Measurements from ENCODE around the gene HOXB13. TPM values are rescaled to one million over a fixed set of nuclear protein-coding genes. Genes with fewer than 3 reads are reported as not detected.
A peak's percentile ranks its signal among the peaks of the same experiment; 100 is the strongest.
"Not testable (repeated sequence)": the region's sequence is repeated elsewhere in the genome, so short reads cannot be mapped to it uniquely, and the experiment has no call there.

The HOXB13 gene
- polyA plus RNA-seq, 2 of the 4 experiments (the other 2 are of a cell fraction) = 3.2 to 3.5 TPM

DNA sequence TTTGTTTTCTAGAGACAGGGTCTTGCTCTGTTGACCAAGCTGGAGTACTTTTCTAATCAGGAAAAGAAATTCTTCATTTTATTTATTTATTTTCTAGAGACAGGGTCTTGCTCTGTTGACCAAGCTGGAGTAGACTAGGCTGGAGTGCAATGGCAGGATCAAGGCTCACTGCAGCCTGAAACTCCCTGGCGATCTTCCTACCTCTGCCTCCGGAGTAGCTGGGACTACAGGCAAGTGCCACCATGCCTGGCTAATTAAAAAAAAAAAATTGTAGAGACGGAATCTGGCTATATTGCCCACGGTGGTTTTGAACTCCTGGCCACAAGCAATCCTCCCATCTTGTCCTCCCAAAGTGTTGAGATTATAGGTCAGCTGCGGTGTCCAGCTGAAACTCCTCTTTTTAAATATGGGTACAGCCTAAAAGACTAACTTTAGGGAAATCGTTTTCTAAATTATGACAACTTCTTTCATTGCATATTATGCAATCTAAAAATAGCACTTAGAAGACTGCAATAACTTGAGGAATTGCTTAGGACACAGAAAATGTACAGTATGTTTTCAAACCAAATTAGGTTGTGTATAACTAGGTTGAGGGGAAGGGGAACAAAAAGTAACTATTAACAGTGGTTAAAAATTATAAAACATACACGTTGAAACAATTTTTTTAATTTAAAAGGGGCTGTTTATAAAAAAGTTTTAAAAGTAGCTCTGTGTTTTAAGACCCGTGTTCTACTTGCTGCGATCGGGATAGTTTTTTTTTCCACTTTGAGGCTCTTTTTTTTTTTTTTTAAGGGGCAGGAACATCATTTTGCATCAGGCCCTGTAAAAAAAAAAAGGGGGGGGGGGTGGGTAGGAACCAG lies 11.0 kb downstream of the HOXB13 start:
- peak; percentile 32 for FAIRE-seq
- 76% methylated on average over 10 of the region's 10 CpGs for WGBS (ENCODE audit: missing lambda C conversion rate)
- H3K27ac ChIP-seq = no peak overlapping the region

GRCh38 chr17:48716549-48716948 lies 12.0 kb downstream of the HOXB13 start:
- WGBS (ENCODE audit: missing lambda C conversion rate) = 81% methylated on average over 3 of the region's 3 CpGs
- not testable (repeated sequence) for H3K27ac ChIP-seq; DNase-seq (ENCODE audit: low read depth in 1 of 2, low spot score in 1 of 2); ATAC-seq; H3K4me2 ChIP-seq; H3K4me1 ChIP-seq; H3K4me3 ChIP-seq; H3K9me3 ChIP-seq; FAIRE-seq
- ChIA-PET CTCF (interaction anchor here (0.6 to 33.0 kb wide), 11 partner anchors 8 to 562 kb away, joined by 3 to 852 read pairs (median 164); partner anchors contain the start of gene TTLL6), POLR2A (interaction anchor here (0.6 to 0.7 kb wide), 2 partner anchors 38 to 173 kb away, joined by 3 read pairs; no protein-coding TSS in a partner anchor)

More for the DNA sequence above, 11.0 kb downstream of the HOXB13 start:
- no peak for TF ChIP-seq EP300 (IDR thresholded peaks at IDR 0.05)
- TF ChIP-seq CEBPB (IDR thresholded peaks at IDR 0.05) = no peak
- TF ChIP-seq RFX5 (IDR thresholded peaks at IDR 0.05) = no peak
- TF ChIP-seq POLR2AphosphoS2 (conservative IDR thresholded peaks at IDR 0.05; ENCODE audit: low read length) = no peak
- no peak for TF ChIP-seq TP53 (CRISPR knock-in tag; IDR thresholded peaks at IDR 0.05)
- TF ChIP-seq PHF8 (IDR thresholded peaks at IDR 0.05; ENCODE audit: borderline replicate concordance, low read depth) = no peak
- CTCF ChIA-PET = interaction anchor here (0.6 to 33.0 kb wide), 14 partner anchors 7 to 563 kb away, joined by 3 to 852 read pairs (median 18); partner anchors contain the start of gene TTLL6
- POLR2A ChIA-PET = interaction anchor here (0.6 kb wide), 1 partner anchor 78 kb away, joined by 4 read pairs; no protein-coding TSS in a partner anchor
- Histone ChIP-seq H3K9me3 (no peaks in the 10 kb centered on the region), H3K4me2 (no peak overlapping the region), H3K4me3 (no peak overlapping the region), H3K4me1 (peaks cover 10% of the 10 kb centered on the region; the same call in 2 of the 3 replicates)
- no peak for DNase-seq (ENCODE audit: low read depth in 1 of 2, low spot score in 1 of 2)
- no peak for ATAC-seq

DNA sequence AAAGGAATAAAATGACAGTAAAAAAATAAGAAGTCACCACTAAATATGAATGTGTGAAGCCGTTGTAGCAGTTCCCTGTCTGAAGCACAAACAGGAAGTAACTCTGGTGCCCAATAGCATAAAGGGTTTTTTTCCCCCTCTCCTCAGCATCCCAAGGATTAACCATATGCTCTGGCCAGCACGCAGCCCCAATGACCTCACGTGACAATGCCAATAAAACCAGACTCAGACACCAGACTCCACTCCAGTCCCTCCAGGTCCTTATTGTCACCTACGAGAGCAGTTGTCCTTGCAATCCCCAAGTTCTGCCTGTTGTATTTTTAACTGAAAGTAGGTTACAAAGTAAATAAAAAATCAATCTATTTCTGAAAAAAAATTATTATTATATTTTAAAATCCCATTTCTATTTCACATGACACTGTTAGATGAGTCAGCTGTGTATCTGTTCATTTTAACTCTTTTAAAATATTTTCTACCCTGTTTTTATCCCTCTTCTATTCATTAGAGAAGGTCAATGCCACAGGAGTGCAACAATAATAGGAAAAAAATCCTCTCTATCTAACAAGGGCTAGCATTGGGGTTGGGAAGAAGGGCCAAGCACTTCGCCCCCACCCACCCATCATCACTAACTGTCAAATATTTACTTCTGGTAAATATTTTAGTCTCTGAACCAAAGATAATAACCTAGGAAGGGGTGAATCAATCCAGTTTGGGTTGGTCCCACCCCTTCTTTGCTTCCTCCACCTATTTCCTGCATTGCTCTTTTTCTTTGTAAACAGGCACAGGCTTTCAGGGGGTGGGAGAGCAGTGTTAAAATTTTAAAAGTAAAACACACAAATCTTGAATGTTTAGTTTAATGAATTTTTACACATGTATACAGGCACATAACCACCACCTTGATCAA lies 12.8 kb downstream of the HOXB13 start:
- POLR2A ChIA-PET = interaction anchor here (0.7 kb wide), 1 partner anchor 37 kb away, joined by 3 read pairs; no protein-coding TSS in a partner anchor
- TF ChIP-seq JUN (IDR thresholded peaks at IDR 0.05) (no peak), BHLHE40 (IDR thresholded peaks at IDR 0.05; ENCODE audit: low read depth, low read length) (no peak), RCOR1 (IDR thresholded peaks at IDR 0.05; ENCODE audit: low read depth, low read length) (no peak), CEBPB (IDR thresholded peaks at IDR 0.05) (no peak), USF2 (IDR thresholded peaks at IDR 0.05) (no peak), FOXS1 (CRISPR knock-in tag; IDR thresholded peaks at IDR 0.05) (no peak), EP300 (IDR thresholded peaks at IDR 0.05) (no peak), MAX (IDR thresholded peaks at IDR 0.05) (no peak), RNF2 (IDR thresholded peaks at IDR 0.05; ENCODE audit: borderline replicate concordance, low read depth) (no peak), EHMT2 (IDR thresholded peaks at IDR 0.05; ENCODE audit: low read depth) (no peak), HEYL (CRISPR knock-in tag; IDR thresholded peaks at IDR 0.05) (no peak)
- CTCF ChIA-PET = interaction anchor here (0.5 to 33.0 kb wide), 10 partner anchors 6 to 165 kb away, joined by 3 to 852 read pairs (median 188); partner anchors contain the start of genes HOXB13, PRAC1, PRAC2 and TTLL6
- no peaks in the 10 kb centered on the region for H3K9me3 ChIP-seq
- ATAC-seq = no peak
- H3K4me2 ChIP-seq = 0 out of 3 replicates have a peak overlapping the region, but pooled peaks have one; percentile 22
- no peak overlapping the region for H3K4me3 ChIP-seq
- H3K4me1 ChIP-seq = peaks cover 15% of the 10 kb centered on the region; the same call in 2 of the 3 replicates
- DNase-seq (ENCODE audit: low read depth in 1 of 2, low spot score in 1 of 2) = no peak
- FAIRE-seq = no peak
- WGBS (ENCODE audit: missing lambda C conversion rate) = 60% methylated on average over 5 of the region's 5 CpGs
- no peak overlapping the region for H3K27ac ChIP-seq

Data from A549 (cell line).